HepG2 (cell line): Measurements from ENCODE around the gene SNIP1. TPM values are rescaled to one million over a fixed set of nuclear protein-coding genes. Genes with fewer than 3 reads are reported as not detected.
A peak's percentile ranks its signal among the peaks of the same experiment; 100 is the strongest.

Source experiments
- BRD4 ChIP-seq: sonication (generic); formaldehyde crosslinking; IDR thresholded peaks from 2 replicates; pipeline ENCODE4 v1.4.0; 2020; ENCODE audit warnings: missing genetic modification reagents
- CEBPG ChIP-seq: IDR thresholded peaks from 2 replicates; pipeline ENCODE4 v1.6.1; 2016
- CREB1 ChIP-seq, 2 experiments: fragments of 450-650 bp in 1 of 2; IDR thresholded peaks; 2 replicates each; pipeline ENCODE4 v1.6.1; 2016 to 2017; ENCODE audit warnings: control low read depth in 1 of 2, mild to moderate bottlenecking in 1 of 2, missing compliant biosample characterization in 1 of 2, missing genetic modification characterization in 1 of 2
- FIP1L1 ChIP-seq: fragments of 200-400 bp; formaldehyde crosslinking; IDR thresholded peaks from 2 replicates; pipeline ENCODE4 v1.6.1; 2018; ENCODE audit warnings: low read depth, mild to moderate bottlenecking, low read length, moderate library complexity, borderline replicate concordance; ENCODE audit not compliant: insufficient read depth
- FOXA1 ChIP-seq, 2 experiments: fragments of 450-650 bp in 1 of 2; sonication (generic) in 1 of 2; formaldehyde crosslinking in 1 of 2; IDR thresholded peaks; 2 replicates each; pipeline versions ENCODE4 v1.4.0 to v1.6.1; 2016 to 2020; ENCODE audit warnings: missing genetic modification reagents in 1 of 2
- MYNN ChIP-seq: sonication (generic); formaldehyde crosslinking; IDR thresholded peaks from 2 replicates; pipeline ENCODE4 v1.4.0; 2020; ENCODE audit warnings: mild to moderate bottlenecking, low read depth, missing genetic modification reagents
- RARG ChIP-seq: sonication (generic); formaldehyde crosslinking; IDR thresholded peaks from 2 replicates; pipeline ENCODE4 v1.4.0; 2020; ENCODE audit warnings: low read depth, mild to moderate bottlenecking, missing genetic modification reagents
- ZBTB39 ChIP-seq: sonication (generic); formaldehyde crosslinking; IDR thresholded peaks from 2 replicates; pipeline ENCODE4 v1.5.0; 2020; ENCODE audit warnings: missing genetic modification reagents
- ZBTB40 ChIP-seq, 2 experiments: fragments of 450-650 bp in 1 of 2; sonication (generic) in 1 of 2; formaldehyde crosslinking in 1 of 2; IDR thresholded peaks; 2 replicates each; pipeline versions ENCODE4 v1.6.1 to v1.8.0; 2016 to 2022; ENCODE audit warnings: antibody characterized with exemption in 1 of 2, mild to moderate bottlenecking in 1 of 2, missing genetic modification reagents in 1 of 2
- ZFP82 ChIP-seq: sonication (generic); formaldehyde crosslinking; IDR thresholded peaks from 2 replicates; pipeline ENCODE4 v1.5.1; 2020; ENCODE audit warnings: mild to moderate bottlenecking, missing genetic modification reagents, borderline replicate concordance
- ZMAT3 ChIP-seq: sonication (generic); formaldehyde crosslinking; conservative IDR thresholded peaks from 2 replicates; pipeline ENCODE4 v1.7.0; 2021; ENCODE audit warnings: missing genetic modification reagents
- ZNF12 ChIP-seq: sonication (generic); formaldehyde crosslinking; IDR thresholded peaks from 2 replicates; pipeline ENCODE4 v1.5.0; 2020; ENCODE audit warnings: missing genetic modification reagents
- ZNF367 ChIP-seq: sonication (generic); formaldehyde crosslinking; IDR thresholded peaks from 2 replicates; pipeline ENCODE4 v1.4.0; 2020; ENCODE audit warnings: missing genetic modification reagents, borderline replicate concordance
- ZNF530 ChIP-seq: sonication (generic); formaldehyde crosslinking; IDR thresholded peaks from 2 replicates; pipeline ENCODE4 v1.5.0; 2020; ENCODE audit warnings: low read depth, mild to moderate bottlenecking, missing genetic modification reagents
- ZNF619 ChIP-seq: sonication (generic); formaldehyde crosslinking; IDR thresholded peaks from 2 replicates; pipeline ENCODE4 v1.4.0; 2020; ENCODE audit warnings: mild to moderate bottlenecking, missing genetic modification reagents
- ZNF672 ChIP-seq: sonication (generic); formaldehyde crosslinking; IDR thresholded peaks from 2 replicates; pipeline ENCODE4 v1.8.1; 2022; ENCODE audit warnings: missing genetic modification reagents
- ZNF816 ChIP-seq: sonication (generic); formaldehyde crosslinking; IDR thresholded peaks from 2 replicates; pipeline ENCODE4 v1.8.0; 2022; ENCODE audit warnings: missing genetic modification reagents, mild to moderate bottlenecking, borderline replicate concordance
- polyA plus RNA-seq, 8 experiments: library from polyadenylated mRNA; depleted of rRNA in 3 of 8; stranded (reverse) in 7 of 8; unstranded in 1 of 8; fragments of >200 nt; fragmentation: Illumina TruSeq in 4 of 8; extraction: Trizol in 4 of 8; gene quantifications; 2 replicates each; pipeline versions ENCODE4 v1.2.1 to v1.2.3, GENCODE V29; 2011 to 2016; ENCODE audit warnings: low read depth in 4 of 8, missing spikeins in 1 of 8, mixed read lengths in 1 of 8; ENCODE audit not compliant: insufficient read depth in 1 of 8
- total RNA-seq, 5 experiments: library from RNA; depleted of rRNA; stranded (reverse); fragments of >200 nt; fragmentation: Illumina TruSeq; extraction: Trizol; gene quantifications; 2 replicates each; pipeline ENCODE4 v1.2.3, GENCODE V29; 2016; ENCODE audit warnings: low read depth in 1 of 5

The SNIP1 gene
- total and polyA plus RNA-seq, 2 of the 13 experiments (the other 11 are each of a cell fraction or from before 2014, with no cell fraction given), result 5.5 to 11.2 TPM

GRCh38 chr1:37514350-37515184 is 39.5 kb downstream of the SNIP1 start, which contains the start of gene MEAF6 (continued):
- TF ChIP-seq BRD4 (CRISPR knock-in tag), result peak; percentile 67; the same call in 1 of the 2 replicates
- no peak for TF ChIP-seq CREB1 (IDR thresholded peaks at IDR 0.05)
- peak; percentile 69; the same call in 1 of the 2 replicates for TF ChIP-seq CREB1 (CRISPR knock-in tag; IDR thresholded peaks at IDR 0.05)
- TF ChIP-seq ZNF367 (CRISPR knock-in tag), result peak; percentile 89; the same call in 1 of the 2 replicates
- TF ChIP-seq RARG (CRISPR knock-in tag), result peak; percentile 67; the same call in 1 of the 2 replicates
- no peak for TF ChIP-seq FOXA1 (IDR thresholded peaks at IDR 0.05)
- no peak for TF ChIP-seq FOXA1 (CRISPR knock-in tag; IDR thresholded peaks at IDR 0.05)
- TF ChIP-seq ZBTB39 (CRISPR knock-in tag), result no peak
- TF ChIP-seq ZNF12, result no peak
- TF ChIP-seq ZNF672, result no peak
- TF ChIP-seq ZNF619, result no peak
- TF ChIP-seq MYNN (CRISPR knock-in tag), result no peak
- no peak for TF ChIP-seq ZBTB40 (IDR thresholded peaks at IDR 0.05)
- TF ChIP-seq ZBTB40 (CRISPR knock-in tag; IDR thresholded peaks at IDR 0.05), result peak; percentile 73; the same call in 1 of the 2 replicates
- no peak for TF ChIP-seq ZNF530
- 0 out of 2 replicates have a peak, but pooled peaks have one; percentile 25 for TF ChIP-seq ZMAT3
- TF ChIP-seq ZFP82, result peak; percentile 87; the same call in 1 of the 2 replicates
- TF ChIP-seq ZNF816 (CRISPR knock-in tag), result peak; percentile 91; the same call in 1 of the 2 replicates
- TF ChIP-seq CEBPG (CRISPR knock-in tag), result no peak
- TF ChIP-seq FIP1L1, result no peak
